ENCODE data around the gene GNB1.

DNA sequence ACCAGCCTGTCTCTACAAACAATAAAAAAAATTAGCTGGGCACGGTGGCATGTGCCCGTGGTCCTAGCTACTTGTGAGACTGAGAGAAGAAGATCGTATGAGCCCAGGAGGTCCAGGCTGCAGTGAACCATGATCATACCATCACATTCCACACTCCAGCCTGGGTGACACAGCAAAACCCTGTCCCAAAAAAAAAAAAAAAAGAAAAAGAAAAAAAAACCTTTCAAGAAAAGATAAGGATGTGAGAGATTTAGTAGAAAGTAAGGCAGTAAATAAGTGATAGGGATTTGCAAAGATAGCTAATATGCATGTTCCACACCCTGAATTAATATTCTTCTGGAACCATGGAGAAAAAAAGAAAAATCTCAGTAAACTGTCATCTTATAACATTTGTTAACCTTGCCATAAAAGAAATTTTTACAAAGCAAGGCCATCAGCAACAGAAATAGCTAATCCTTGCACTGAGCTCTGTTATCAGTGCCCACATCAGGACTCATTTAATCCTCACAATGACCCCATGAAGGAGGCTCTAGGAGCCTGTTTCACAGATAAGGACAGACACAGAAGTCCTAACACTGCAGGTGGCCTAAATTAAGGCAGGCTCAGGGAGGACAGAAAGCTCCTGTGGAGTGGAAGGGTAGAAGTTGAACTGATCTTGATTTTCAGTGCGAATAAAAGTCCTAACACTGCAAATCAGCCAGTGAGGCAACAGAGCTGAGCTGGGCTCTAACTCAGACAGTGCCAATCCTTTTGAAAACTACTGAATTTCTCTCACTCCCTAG lies 7.6 kb downstream of the GNB1 start:
- TF ChIP-seq EZH2 (IDR thresholded peaks at IDR 0.05) = no peak
- no peak for TF ChIP-seq POLR2AphosphoS5 (IDR thresholded peaks at IDR 0.05; ENCODE audit: borderline replicate concordance, low read depth, low read length)
- TF ChIP-seq FOXP2 (optimal IDR thresholded peaks at IDR 0.05; ENCODE audit: control extremely low read depth, extremely low read length, insufficient read depth) = no peak
